ENCODE data around the gene DUSP9.

DNA sequence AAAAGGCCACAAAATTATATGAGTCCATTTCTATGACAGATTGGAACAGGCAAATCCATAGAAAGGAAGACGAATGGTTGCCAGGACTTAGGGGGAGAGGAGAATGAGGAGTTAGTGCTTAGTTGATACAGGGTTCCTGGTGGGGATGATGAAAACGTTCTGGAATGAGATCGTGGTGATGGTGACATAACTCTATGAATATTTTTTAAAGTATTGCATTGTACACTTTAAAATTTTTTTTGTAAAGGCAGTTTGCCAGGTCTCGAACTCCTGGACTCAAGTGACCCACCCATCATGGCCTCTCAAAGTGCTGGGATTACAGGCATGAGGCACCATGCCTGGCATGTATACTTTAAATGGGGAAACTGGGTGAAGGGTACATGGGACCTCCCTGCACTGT, 38.2 kb upstream of the DUSP9 start:
- TF ChIP-seq, protein P1, sequence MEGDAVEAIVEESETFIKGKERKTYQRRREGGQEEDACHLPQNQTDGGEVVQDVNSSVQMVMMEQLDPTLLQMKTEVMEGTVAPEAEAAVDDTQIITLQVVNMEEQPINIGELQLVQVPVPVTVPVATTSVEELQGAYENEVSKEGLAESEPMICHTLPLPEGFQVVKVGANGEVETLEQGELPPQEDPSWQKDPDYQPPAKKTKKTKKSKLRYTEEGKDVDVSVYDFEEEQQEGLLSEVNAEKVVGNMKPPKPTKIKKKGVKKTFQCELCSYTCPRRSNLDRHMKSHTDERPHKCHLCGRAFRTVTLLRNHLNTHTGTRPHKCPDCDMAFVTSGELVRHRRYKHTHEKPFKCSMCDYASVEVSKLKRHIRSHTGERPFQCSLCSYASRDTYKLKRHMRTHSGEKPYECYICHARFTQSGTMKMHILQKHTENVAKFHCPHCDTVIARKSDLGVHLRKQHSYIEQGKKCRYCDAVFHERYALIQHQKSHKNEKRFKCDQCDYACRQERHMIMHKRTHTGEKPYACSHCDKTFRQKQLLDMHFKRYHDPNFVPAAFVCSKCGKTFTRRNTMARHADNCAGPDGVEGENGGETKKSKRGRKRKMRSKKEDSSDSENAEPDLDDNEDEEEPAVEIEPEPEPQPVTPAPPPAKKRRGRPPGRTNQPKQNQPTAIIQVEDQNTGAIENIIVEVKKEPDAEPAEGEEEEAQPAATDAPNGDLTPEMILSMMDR (IDR thresholded peaks at IDR 0.05), result no peak
- TF ChIP-seq POLR2A (IDR thresholded peaks at IDR 0.05) (no peak), POLR2AphosphoS5 (IDR thresholded peaks at IDR 0.05; ENCODE audit: insufficient read depth in 1 of 2, low read depth in 1 of 2) (no peak)
